BJ (cell line): ENCODE measurements around the gene TEP1. TPM values are rescaled to one million over a fixed set of nuclear protein-coding genes. Genes with fewer than 3 reads are reported as not detected.

Source experiments
- CTCF ChIA-PET: fragments of 350-600 bp; formaldehyde crosslinking; extraction: SDS; loops from one replicate; lab custom pipeline; 2021; ENCODE audit warnings: antibody characterized with exemption, inconsistent platforms; lab: Yijun Ruan, JAX
- POLR2A ChIA-PET: fragments of 300-600 bp; sonication (Branson Sonifier 250); formaldehyde crosslinking; extraction: SDS; loops from one replicate; lab custom pipeline; 2021; ENCODE audit warnings: antibody characterized with exemption; lab: Charles Lee
- DNase-seq: peaks from one replicate; pipeline ENCODE4 v3.0.0-alpha.2; 2011; ENCODE audit warnings: low read depth
- H3K27me3 ChIP-seq: 2 replicates; pipeline ENCODE4 v1.6.0; 2011; ENCODE audit warnings: low read length; ENCODE audit not compliant: control insufficient read depth, insufficient read depth
- H3K36me3 ChIP-seq: 2 replicates; pipeline ENCODE4 v1.5.1; 2011; ENCODE audit warnings: low read length; ENCODE audit not compliant: control insufficient read depth, insufficient read depth
- H3K4me3 ChIP-seq: 2 replicates; pipeline ENCODE4 v1.5.1; 2011; ENCODE audit warnings: low read depth, mild to moderate bottlenecking, control low read depth, low read length
- polyA plus RNA-seq: library from polyadenylated mRNA; depleted of rRNA; stranded (reverse); fragments of >200 nt; gene quantifications from 2 replicates; pipeline ENCODE4 v1.2.3, GENCODE V29; 2011; rRNA removed
- small RNA-seq: library from RNA; depleted of rRNA; stranded (forward); fragments of <200 nt; gene quantifications from one replicate; pipeline ENCODE3, GENCODE V24; 2012; ENCODE audit warnings: low replicate concordance, low read depth; ENCODE audit not compliant: insufficient read length
- TF ChIP-seq, protein P1 (sequence below): IDR thresholded peaks from 2 replicates; pipeline ENCODE4 v1.5.1; 2011; ENCODE audit warnings: low read depth, mild to moderate bottlenecking, control low read depth, inconsistent platforms, low read length, moderate library complexity; ENCODE audit not compliant: insufficient read depth

TEP1 gene
- polyA plus RNA-seq, 1 experiment, result 12.2 TPM

DNA sequence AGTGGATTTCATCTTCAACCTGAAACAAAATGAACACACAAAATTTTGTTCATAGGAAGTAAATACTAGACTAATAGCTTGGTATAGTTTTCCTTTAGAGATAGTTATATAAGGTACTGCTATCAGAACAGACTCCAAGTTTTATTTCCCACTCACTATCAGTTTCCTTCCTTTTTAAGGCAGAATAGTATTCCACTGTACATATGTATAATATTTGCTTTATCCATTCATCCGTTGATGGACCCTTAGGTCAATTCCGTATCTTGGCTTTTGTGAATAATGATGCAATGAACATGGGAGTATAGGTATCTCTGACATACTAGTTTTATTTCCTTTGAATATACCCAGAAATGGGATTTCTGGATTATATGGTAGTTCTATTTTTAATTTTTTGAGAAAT is 83.9 kb downstream of the TEP1 start:
- Histone ChIP-seq H3K27me3 (no peaks in the 10 kb centered on the region), H3K36me3 (peaks cover 3% of the 10 kb centered on the region), H3K4me3 (no peak overlapping the region)
- POLR2A ChIA-PET, result interaction anchor here (1.1 kb wide), 1 partner anchor 14 kb away, joined by 3 read pairs; the partner anchor contains the start of gene PARP2
- TF ChIP-seq, protein P1, sequence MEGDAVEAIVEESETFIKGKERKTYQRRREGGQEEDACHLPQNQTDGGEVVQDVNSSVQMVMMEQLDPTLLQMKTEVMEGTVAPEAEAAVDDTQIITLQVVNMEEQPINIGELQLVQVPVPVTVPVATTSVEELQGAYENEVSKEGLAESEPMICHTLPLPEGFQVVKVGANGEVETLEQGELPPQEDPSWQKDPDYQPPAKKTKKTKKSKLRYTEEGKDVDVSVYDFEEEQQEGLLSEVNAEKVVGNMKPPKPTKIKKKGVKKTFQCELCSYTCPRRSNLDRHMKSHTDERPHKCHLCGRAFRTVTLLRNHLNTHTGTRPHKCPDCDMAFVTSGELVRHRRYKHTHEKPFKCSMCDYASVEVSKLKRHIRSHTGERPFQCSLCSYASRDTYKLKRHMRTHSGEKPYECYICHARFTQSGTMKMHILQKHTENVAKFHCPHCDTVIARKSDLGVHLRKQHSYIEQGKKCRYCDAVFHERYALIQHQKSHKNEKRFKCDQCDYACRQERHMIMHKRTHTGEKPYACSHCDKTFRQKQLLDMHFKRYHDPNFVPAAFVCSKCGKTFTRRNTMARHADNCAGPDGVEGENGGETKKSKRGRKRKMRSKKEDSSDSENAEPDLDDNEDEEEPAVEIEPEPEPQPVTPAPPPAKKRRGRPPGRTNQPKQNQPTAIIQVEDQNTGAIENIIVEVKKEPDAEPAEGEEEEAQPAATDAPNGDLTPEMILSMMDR, result no peak
- DNase-seq, result no peak
- CTCF ChIA-PET, result interaction anchor here (0.5 to 5.1 kb wide), 6 partner anchors 9 to 280 kb away, joined by 3 to 43 read pairs (median 4); partner anchors contain the start of gene TTC5

DNA sequence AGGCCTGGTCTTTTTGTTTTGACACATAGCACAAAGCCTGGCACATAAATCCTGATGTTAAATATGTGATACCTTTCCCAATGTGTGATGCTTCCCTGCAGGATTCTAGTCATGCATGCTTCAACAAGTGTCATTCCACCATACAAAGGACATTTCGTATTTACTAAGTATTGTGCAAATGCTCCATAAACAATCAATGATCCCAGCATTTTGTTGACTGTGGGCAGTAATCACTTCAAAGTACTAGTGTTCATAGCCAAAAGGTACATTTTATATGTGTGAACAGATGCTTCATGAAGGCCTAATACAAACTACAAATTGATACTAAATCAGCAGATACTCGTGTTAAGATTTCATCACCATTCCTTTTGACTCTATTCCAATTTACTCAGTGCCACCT is 84.6 kb downstream of the TEP1 start:
- ChIA-PET CTCF (interaction anchor here (0.6 to 5.1 kb wide), 11 partner anchors 10 to 353 kb away, joined by 3 to 43 read pairs (median 3); partner anchors contain the start of genes KLHL33, PARP2 and TEP1), POLR2A (no interaction called here)
- Histone ChIP-seq H3K36me3 (peaks cover 3% of the 10 kb centered on the region), H3K27me3 (no peaks in the 10 kb centered on the region), H3K4me3 (no peak overlapping the region)
- no peak for DNase-seq
- TF ChIP-seq, protein P1, result no peak

DNA sequence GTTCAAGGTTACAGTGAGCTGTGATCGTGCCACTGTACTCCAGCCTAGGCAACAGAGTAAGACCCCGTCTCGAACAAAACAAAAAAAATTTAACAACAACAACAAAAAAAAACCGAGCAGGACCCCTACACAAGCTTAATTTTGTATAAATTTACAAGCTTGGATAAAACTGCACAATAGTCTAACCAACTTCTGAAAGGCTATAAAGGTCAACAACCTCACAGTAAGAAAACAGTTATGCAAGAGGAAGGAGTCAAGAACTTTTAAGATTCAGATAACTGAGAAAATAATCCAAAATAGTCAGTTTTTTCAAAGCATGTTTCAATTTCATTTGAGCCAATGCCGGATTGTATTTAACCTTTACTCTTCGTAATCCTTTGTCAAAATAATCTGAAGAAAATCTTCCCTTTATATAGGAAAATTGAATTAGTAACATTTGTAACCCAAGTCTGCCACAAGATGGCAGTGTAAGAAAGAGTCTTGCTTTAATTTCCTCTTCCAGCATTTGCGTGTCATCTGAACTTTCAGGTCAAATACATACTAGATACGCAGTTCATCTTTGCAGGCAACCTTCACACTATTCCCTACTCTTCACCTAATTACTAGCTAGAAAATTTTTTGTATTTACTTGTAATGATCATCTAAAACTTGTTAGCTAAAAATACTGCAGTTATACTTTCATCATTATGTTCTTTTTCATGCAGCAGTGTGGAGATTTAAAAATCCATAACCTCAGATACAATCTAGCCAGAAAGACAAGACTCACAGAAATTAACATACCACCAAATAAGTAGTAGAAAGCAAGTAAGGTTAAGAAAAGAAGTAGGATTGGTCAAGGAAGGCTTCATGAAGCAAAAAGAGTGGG is 86.1 kb downstream of the TEP1 start:
- Histone ChIP-seq H3K36me3 (peaks cover 3% of the 10 kb centered on the region), H3K4me3 (no peak overlapping the region), H3K27me3 (no peaks in the 10 kb centered on the region)
- CTCF ChIA-PET, result interaction anchor here (0.6 to 5.1 kb wide), 24 partner anchors 10 to 857 kb away, joined by 3 to 43 read pairs (median 4); partner anchors contain the start of genes KLHL33, PARP2 and TEP1
- TF ChIP-seq, protein P1, result peak; percentile 67
- POLR2A ChIA-PET, result no interaction called here
- DNase-seq, result no peak

DNA sequence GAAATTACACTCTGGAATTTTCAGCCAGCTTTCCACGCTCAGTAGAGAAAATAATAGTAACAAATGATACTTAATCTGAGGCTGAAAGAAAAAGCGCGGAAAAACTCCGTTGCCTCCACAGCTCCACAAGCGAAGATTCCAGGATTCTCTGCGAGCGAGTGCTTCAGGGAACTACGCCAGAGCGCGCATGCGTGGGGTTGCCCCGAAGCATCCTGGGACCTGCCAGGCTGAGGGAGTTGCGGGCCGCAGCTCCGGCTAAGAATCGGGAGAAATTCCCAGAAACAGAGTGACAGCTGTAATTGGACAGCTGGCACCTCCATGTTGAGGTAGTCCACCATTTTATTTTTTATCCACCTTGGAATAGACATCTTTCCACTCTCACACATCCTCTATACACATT is 95.6 kb downstream of the TEP1 start:
- ChIA-PET POLR2A (no interaction called here), CTCF (interaction anchor here (0.6 to 3.3 kb wide), 3 partner anchors 9 to 39 kb away, joined by 3 to 21 read pairs (median 8); partner anchors contain the start of gene TTC5)
- H3K36me3 ChIP-seq, result peaks cover 6% of the 10 kb centered on the region

More for the DNA sequence above, 95.6 kb downstream of the TEP1 start:
- Histone ChIP-seq H3K27me3 (no peaks in the 10 kb centered on the region), H3K4me3 (no peak overlapping the region)
- no peak for DNase-seq
- TF ChIP-seq, protein P1, result no peak

Small RNA genes within 50 kb of the gene (small RNA-seq; reads per million reads assigned to genes)
- 1.3 reads per million for gene RNA5SP382
- not detected for gene SNORA79B
- gene SNORD126, result 23.0 reads per million, percentile 85 among the genes with 10 or more reads in this experiment

Other genes with a start within 250 kb of the TEP1 start
- gene OR11G2, start 222.6 kb downstream of the TEP1 start, polyA plus RNA-seq, result not detected in 2 replicates
- not detected in 2 replicates for gene OR11H6, start 189.8 kb downstream of the TEP1 start, polyA plus RNA-seq
- not detected in 2 replicates for gene OR11H7, start 184.5 kb downstream of the TEP1 start, polyA plus RNA-seq
- gene OR11H4, start 174.2 kb downstream of the TEP1 start, polyA plus RNA-seq, result not detected in 2 replicates
- gene TTC5, start 107.5 kb downstream of the TEP1 start, polyA plus RNA-seq, result 11.4 and 13.7 TPM in 2 replicates
- 41.0 and 69.8 TPM in 2 replicates for gene CCNB1IP1, start 80.2 kb downstream of the TEP1 start, polyA plus RNA-seq
- gene PARP2, start 69.9 kb downstream of the TEP1 start, polyA plus RNA-seq, result 8.2 and 13.6 TPM in 2 replicates
- 0.12 and 0.22 TPM in 2 replicates for gene KLHL33, start 22.7 kb upstream of the TEP1 start, polyA plus RNA-seq
- 21.2 and 28.9 TPM in 2 replicates for gene OSGEP, start 41.3 kb upstream of the TEP1 start, polyA plus RNA-seq
- 219 and 237 TPM in 2 replicates for gene APEX1, start 41.7 kb upstream of the TEP1 start, polyA plus RNA-seq
- 28.6 and 38.3 TPM in 2 replicates for gene PIP4P1, start 47.9 kb upstream of the TEP1 start, polyA plus RNA-seq
- 18.4 and 21.4 TPM in 2 replicates for gene PNP, start 55.9 kb upstream of the TEP1 start, polyA plus RNA-seq
- not detected in 2 replicates for gene RNASE10, start 92.0 kb upstream of the TEP1 start, polyA plus RNA-seq
- not detected in 2 replicates for gene RNASE9, start 147.5 kb upstream of the TEP1 start, polyA plus RNA-seq
- not detected in 2 replicates for gene RNASE11, start 174.5 kb upstream of the TEP1 start, polyA plus RNA-seq
- gene RNASE12, start 177.9 kb upstream of the TEP1 start, polyA plus RNA-seq, result not detected in 2 replicates
- not detected in 2 replicates for gene OR6S1, start 228.2 kb upstream of the TEP1 start, polyA plus RNA-seq